DMS153 (cell line): ENCODE data around the gene ATP11A.
"Not testable (repeated sequence)": the region's sequence is repeated elsewhere in the genome, so short reads cannot be mapped to it uniquely, and the experiment has no call there.

Source experiments
- DNase-seq: peaks from one replicate; lab custom pipeline; 2025; lab: John Stamatoyannopoulos, UW

Gene ATP11A

DNA sequence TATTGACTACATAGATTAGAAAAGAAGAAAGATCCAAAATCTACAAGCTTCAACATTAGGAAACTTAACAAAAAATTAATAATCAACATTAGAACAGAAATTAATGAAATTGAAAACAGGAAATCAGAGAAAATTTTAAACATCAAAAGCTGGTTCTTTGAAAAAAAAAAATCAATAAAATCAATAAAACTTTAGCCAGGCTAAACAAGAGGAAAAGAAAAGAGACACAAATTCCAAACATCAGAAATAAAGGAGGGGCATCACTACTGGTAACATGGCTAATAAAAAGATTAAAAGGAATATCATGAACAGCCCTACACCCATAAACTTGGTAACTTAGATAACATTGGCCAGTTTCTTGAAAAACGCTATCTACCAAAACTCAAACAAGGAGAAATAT is 110.2 kb downstream of the ATP11A start:
- DNase-seq = no peak

DNA sequence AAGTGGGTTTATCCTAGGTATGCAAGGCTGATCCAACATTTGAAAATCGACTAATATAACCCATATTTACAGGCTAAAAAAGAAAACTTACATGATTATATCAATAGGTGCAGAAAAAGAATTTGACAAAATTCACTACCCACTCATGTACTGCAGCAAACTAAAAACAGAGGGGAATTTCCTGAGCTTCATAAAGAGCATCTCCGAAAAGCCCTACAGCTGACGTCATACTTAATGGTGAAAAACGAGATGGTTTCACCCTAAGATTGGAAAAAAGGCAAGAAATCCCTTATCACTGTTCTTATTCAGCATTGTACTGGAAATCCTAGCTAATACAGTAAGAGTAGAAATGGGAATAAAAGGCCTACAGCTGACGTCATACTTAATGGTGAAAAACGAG is 111.0 kb downstream of the ATP11A start:
- not testable (repeated sequence) for DNase-seq

DNA sequence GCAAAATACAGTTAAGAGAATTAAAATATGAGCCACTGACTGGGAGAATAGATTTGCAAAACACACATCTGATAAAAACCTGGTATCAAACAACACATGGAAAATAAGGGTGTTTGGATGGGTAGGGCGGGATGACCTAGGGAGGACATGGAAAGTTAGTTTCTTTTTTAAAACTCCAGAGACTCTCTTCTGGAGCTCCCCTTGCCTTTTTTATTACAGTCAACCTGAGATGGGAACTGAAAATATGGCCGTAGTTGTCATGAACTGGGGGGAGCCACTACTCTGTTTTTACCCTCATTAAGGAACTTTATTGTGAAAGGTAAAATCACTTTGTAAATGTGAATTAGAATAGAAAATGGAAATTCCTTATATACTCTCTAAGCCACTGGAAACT is 113.0 kb downstream of the ATP11A start:
- no peak for DNase-seq

DNA sequence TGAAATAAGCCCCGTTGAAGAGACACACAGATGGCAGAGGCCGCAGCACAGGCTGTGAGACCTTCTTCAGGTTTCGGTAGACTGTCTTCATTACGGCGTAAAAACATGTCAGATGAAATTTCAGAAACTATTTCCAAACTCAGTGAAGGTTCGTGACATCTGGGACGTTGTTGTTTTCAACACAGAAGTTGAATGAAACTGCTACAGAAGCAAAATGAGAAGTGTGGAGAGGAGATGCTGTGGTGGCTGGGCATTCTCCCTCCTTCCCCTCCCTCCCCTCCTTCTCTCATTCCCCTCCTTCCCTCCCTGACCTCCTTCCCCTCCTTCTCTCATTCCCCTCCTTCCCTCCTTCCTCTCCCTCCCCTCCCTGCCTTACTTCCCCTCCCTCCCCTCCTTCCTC is 113.6 kb downstream of the ATP11A start:
- DNase-seq = no peak

DNA sequence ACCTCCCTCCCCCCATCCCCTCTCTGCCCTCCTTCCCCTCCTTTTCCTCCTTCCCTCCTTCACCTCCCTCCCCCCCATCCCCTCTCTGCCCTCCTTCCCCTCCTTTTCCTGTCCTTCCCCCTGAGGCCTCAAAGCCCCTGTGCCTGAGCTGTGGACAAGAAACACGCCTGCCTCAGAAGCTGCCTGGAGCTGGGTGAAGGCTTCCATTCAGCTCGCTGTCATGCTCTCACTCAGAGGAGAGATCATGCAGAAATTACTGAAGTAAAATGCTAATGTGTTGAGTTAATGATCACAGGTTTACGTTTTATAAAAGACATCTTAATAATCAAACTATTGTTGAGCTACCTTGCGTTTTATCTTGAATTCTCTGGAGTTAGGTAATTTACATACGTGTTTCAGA is 114.5 kb downstream of the ATP11A start:
- no peak for DNase-seq

DNA sequence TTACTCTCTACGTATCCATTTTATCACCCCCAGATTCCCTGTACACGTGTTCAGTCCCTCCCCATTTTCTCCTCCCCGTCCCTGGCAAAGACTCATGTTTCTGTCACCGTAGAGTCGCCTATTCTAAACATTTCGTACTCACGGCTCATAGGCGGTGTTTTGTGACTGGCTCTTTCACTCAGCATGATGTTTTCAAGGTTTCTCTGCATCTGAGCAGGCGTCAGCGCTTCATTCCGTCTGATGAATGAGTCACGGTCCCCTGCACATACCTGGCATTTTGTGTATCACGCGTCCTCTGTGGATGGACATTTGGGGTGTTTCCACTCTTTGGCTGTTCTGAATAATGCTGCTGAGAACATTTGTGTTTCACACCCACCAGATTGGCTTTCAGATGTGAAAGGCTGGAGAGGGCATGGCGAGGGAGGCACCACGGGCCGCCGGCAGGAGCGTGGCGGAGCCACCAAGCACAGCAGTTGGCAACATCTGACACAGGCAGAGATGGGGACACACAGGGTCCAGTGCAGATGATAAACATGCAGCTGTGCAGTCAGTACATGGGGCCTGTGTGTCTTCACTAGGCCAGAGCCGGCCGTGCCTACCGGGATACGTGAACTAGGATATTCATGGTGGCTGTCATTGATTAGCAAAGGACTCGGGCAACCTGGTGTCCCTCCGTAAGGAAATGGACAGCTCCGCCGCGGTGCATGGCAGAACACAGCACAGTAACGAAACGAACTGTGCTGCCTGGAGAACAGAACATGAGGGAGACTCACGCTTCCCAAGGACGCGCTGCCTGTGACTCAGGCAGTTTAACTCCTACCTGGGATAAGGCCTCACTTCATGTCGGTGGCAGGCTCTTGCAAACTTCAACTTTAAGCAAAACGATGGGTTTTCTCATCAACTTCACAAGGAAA is 117.2 kb downstream of the ATP11A start:
- DNase-seq = no peak

DNA sequence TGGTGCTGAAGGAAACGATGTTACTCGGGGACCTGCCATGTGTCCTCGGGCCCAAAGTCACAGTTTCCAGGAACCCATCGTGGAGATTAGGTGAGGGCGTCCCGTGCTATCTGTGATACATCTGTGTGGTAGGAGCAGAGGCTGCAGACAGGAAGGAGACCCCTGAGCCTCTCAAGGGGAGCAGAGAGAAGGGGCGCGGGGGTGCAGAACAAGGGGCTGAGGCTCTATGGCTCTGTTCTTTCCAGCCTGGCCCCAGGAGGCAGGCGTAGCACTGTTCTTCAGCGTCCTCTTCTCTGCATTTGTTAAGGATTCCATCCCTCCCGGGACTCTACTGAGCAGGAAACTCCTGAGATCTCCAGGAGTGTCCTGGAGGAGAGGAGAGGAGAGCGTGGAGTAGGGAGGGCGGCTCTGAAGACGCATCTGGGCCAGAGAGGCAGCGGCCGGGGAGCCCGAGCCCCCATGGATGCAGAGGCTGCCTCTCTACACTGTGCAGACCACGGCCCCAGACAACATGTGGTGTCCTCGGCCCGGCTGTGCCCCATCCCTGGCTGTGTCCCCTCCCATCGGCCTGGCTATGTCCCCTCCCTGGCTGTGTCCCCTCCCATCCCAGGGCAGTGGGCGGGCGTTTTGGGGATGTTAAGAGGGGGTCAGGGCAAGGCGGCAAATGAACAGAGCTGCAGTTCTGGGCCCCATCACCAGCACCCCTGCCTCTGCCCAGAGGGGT is 118.0 kb downstream of the ATP11A start:
- DNase-seq = no peak

DNA sequence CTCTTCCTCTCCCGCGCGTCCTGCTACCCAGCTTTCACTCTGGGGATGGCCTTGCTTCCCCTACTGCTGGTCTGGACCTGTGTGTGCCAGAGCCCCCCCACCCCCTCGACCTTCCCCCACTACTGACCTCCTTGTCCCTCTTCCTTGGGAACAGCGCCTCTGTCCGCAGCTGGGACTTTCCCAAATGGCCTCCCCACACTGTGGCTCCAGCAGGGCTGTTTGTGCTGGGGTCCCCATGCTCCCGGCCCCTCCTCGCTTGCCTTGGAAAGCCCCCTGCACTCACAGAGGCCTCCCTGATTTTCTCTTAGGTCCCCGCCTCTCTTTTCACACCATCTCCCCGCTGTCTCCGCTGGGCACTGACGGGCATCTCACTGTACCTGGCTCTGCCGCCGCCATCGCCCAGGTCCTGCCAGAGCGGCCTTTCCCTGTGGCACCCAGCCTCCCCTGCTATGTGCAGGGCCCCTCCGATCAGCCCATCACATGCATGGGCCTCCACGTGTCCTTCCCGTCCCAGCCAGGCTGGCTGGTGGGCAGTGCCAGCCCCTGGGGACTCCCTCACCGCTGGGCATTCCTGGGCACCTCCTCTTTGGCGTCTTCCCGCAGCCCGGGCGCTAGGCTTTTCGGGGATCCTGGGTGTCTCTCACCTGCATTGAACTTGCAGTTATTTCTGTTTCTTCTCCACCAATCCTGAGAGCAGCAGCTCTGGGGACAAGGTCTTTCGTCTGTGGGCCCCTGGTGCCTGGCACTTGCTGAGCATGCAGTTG is 118.7 kb downstream of the ATP11A start:
- DNase-seq = no peak

DNA sequence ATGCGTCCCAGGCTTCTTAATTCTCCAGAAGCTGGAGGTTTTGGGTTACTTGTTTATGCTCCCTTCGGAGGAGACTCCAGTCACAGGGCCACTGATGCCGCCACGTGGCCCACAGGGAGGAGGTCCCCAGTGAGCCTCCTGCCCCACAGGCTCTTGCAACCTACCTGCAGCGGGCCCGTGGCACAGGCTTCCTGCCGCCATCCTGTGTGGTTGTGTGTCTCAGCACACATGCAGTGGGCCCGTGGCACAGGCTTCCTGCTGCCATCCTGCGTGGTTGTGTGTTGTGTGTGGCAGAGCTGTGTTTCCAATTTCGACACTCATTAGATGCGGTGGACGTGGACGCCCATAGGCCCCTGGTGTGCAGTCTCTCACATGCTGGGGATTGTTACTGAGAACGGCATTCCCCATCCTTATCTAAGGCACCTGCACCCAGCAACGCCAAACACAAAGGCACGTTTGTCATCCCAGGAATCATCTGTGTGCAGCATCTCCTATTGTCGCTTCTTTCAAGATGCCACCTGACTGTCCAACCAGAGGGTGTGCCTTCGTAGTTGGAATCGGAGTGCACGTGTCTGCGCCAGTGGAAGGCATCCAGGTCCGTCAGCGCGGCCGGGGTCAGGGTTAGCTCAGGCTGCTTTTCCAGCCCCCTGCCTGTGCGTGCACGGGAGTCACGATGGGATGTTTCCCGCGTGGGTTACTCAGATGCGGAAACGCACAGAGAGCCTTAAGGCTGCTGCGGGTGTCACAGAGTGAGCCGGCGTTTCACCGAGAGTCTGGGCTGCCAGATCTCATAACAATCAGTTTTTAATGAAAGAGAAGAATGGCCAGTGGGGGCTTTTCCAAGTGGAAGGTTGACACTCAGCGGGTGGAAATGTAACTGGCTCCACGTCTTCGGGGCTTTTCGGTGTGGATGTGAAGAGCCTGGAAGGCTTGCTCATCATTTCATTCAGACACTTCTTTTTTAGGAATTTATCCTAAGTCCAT is 119.8 kb downstream of the ATP11A start:
- DNase-seq = no peak

DNA sequence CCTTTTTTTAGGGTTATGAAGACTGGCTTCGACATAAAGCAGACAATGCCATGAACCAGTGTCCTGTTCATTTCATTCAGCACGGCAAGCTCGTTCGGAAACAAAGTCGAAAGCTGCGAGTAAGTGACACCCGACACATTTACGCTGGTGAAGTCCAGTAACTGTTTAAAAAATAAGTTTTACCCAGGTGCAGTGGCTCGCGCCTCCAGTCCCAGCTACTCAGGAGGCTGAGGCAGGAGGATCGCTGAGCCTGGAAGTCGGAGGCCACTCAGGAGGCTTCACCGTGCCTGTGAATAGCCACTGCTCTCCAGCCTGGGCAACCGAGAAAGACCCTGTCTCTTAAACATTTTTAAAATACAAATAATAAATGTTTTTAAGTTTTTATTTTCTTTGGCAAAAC is 120.8 kb downstream of the ATP11A start:
- DNase-seq = no peak

DNA sequence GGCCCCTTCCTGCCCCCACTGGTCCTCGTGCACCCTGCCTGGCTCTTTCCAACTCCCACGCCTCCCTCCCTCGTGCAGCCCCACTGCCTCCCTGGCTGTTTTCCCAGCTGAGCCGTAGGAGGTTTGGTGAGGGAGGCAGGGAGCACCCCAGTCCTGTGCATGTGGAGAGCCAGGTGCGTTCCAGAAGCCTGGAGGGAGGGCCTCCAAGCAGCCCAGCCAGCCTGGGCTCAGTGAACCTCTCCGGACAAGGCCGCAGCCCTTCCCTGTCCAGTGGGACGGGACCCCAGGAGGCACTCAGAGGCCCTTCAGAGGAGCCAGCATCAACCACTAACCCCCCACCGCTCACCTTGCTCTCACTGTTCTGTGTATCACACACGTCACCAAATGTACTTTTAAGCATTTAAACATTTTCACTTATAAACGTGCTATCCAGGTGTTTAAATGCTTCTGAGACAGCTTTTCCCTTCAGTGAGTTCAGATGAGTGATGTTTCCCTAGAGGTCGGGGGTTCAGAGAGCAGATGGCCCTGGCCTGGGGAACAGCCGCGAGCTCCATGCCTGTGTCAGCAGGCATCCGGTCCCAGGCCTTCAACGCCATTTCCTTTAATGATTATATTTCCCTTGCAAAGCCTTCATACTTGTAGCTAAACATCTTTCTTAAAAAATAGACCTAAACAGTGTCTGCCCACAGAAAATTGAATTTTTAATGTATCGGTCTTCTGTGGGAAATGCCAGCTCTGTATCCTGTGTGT is 122.6 kb downstream of the ATP11A start:
- DNase-seq = no peak

DNA sequence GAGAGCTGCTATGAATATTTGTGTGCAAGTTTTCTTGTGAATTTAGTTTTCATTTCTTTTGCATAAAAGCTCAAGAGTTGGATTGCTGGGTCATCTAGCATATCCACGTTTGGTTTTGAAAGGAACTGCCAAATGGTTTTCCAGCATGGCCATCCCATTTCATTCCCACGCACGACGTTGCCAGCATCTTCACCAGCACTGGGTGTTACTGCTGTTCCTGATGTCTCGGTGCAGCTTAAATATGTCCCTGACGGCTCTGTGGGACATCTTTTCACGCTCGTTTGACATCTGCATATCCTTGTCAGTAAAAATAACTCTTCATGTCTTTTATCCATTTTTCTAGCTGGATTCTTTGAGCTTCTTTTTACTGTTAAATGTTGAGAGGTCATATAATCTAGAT is 123.7 kb downstream of the ATP11A start:
- no peak for DNase-seq

DNA sequence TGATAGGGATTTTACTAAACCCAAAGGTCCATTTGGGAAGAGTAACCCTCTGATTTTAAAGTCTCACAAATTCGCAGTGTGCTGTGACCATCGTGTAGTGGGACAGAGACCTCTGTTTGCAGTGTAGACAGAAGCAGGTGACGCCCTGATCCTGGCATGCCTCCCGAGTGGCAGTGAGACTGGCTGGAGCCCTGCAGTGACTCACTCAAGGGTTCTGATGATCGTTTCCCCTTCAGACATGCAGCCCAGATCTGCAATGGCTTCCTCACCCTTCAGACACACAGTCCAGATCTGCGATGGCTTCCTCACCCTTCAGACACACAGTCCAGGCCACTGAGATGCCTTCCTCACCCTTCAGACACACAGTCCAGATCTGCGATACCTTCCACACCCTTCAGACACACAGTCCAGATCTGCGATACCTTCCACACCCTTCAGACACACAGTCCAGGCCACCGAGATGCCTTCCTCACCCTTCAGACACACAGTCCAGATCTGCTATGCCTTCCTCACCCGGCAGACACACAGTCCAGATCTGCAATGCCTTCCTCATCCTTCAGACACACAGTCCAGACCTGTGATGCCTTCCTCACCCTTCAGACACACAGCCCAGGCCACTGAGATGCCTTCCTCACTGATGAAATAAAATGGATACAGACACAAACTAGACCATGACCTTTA is 125.2 kb downstream of the ATP11A start:
- no peak for DNase-seq

DNA sequence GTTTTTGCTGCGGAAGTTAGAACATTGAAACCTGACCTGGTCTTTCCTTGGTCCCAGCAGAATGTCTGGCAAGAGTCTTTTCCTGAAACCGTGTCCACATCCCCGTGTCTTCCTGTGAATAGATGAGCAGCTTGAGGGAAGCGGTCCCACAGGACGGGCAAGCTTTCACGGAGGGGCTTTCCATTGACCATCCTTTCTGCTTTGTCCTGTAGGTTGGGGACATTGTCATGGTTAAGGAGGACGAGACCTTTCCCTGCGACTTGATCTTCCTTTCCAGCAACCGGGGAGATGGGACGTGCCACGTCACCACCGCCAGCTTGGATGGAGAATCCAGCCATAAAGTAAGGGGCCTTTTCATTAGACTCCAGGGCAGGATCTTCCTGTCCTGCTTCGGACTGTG is 126.0 kb downstream of the ATP11A start:
- no peak for DNase-seq

DNA sequence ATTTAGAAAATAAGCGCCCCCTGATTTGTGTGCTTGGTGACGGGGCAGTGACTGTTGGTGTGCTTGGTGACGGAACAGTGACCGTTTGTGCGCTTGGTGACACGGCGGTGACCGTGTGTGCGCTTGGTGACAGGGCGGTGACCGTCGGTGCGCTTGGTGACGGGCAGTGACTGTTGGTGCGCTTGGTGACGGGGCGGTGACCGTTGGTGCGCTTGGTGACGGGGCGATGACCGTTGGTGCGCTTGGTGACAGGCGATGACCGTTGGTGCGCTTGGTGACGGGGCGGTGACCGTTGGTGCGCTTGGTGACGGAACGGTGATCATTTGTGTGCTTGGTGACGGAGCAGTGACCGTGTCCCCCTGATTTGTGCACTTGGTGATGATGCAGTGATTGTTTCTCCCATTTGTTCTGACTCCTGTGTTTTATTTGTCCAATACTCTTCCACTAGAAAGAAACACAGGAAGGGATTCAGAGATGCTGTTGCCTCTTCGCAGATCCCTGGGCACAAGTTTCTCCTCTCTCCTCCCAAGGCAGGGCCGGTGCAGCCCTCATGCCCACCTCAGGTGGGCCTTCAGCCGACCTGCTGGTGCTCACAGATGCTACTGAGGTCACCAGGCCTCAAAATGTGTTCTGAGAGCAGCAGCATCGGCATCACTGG is 128.3 kb downstream of the ATP11A start:
- no peak for DNase-seq

DNA sequence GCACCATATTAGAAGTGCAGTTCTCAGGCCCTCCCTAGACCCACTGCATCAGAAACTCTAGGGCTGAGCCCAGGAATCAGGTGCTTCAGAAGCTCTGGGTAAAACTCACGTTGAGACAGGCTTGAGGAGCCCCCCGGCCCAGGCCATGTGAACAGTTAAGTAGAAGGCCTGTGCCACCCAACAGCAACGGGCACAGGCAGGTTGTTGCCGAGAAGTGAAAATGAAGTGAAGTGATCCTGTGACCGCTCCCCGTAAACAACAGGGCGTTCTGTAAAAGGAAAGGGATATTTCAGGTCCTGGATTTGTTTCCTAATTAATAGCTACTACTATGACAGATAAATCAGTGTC is 128.8 kb downstream of the ATP11A start:
- DNase-seq = no peak

DNA sequence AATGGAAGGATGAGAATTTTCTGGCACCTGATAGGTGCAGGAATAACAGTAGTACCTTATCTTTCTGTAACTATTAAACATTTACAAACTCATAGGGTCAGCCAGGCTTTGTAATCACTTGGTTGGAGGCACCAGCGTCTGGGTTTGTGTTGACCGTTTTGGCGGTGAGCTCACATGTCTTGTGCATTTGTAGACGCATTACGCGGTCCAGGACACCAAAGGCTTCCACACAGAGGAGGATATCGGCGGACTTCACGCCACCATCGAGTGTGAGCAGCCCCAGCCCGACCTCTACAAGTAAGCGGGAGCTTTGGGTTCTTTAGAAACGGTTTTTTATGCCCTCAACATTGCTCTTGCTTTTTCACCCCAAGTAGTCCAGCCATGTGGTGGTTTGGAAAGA is 129.3 kb downstream of the ATP11A start:
- no peak for DNase-seq

DNA sequence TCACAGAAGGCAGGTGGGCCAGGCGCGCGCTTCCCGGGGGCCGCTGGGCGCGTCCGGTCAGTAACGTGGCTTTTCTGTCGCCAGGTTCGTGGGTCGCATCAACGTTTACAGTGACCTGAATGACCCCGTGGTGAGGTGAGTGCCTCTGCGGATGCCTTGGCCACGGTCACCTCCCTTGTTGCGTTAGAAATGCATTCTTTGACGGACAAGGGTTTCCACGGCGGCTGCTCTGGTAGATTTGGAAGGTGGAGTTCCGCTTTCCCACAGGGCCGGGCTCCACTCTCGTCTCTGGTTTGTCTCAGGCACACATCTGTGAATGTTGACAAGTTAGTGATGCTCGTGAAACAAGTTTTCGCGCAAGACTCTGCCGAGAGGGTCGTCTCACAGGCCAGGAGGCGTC is 130.0 kb downstream of the ATP11A start:
- DNase-seq = no peak

DNA sequence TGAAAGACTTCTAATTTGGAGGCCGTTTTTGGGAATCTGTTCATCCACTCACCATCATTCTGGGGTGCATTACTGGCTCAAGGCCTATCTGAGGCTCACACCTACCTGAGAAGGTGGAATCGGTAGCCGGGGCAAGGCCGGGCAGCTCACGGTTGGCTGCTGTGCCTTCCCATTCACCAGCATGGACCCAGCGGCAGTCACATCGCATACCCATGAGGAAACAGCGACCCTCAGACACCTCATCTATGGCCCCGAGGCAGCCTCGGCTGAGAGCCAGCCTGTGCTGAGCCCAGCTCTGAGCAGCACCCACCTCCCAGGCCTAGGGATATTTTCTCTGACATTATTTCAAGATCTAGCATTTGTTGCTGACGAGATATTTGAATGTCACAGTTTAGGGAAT is 130.5 kb downstream of the ATP11A start:
- DNase-seq = no peak
